HepG2 (cell line): Measurements from ENCODE around the gene DYSF. TPM values are rescaled to one million over a fixed set of nuclear protein-coding genes. Genes with fewer than 3 reads are reported as not detected.

Experiments
- ATAC-seq: fragments of 200-7000 bp; cut with Tn5 transposase; 3 replicates; pipeline ENCODE4 v1.9.1; 2020; ENCODE audit warnings: mild to moderate bottlenecking, moderate library complexity
- BruUV-seq: library from RNA; stranded (reverse); fragments of 400-500 nt; replicated peaks from 2 replicates; lab custom pipeline; 2021; lab: Mats Ljungman, UMichigan
- CTCF ChIA-PET: fragments of 300-600 bp; formaldehyde crosslinking; extraction: SDS; loops from one replicate; lab custom pipeline; 2021; ENCODE audit warnings: low total read pairs, inconsistent platforms, low intra/inter-chr PET ratio; lab: Yijun Ruan, JAX
- POLR2A ChIA-PET: fragments of 350-600 bp; sonication (Branson Sonifier 250); formaldehyde crosslinking; loops from one replicate; lab custom pipeline; 2020; ENCODE audit warnings: antibody characterized with exemption, inconsistent platforms; lab: Yijun Ruan, JAX
- DNase-seq: peaks from one replicate; pipeline ENCODE4 v3.0.0-alpha.2; 2015; ENCODE audit warnings: low spot score
- FAIRE-seq: peaks from 3 replicates; lab custom pipeline; 2011; peaks lifted over from hg19 to GRCh38; lab: Jason Lieb, UNC
- H2AFZ ChIP-seq: one replicate; pipeline ENCODE4 v1.6.1; 2011; ENCODE audit warnings: low read length, inconsistent platforms
- H3K27ac ChIP-seq: fragments of 300-600 bp; 3 replicates; pipeline ENCODE4 v1.8.0; 2011; ENCODE audit warnings: mixed run types, mild to moderate bottlenecking, mixed read lengths, low read length, inconsistent platforms; ENCODE audit not compliant: insufficient read depth; ENCODE audit errors: extremely low read length
- H3K27me3 ChIP-seq, 2 experiments: fragments of 200-600 bp in 1 of 2; 2 replicates in 1 of 2; 3 replicates in 1 of 2; pipeline versions ENCODE4 v1.6.0 to v1.8.0; 2011; ENCODE audit warnings: low read length in 2 of 2, mild to moderate bottlenecking in 2 of 2, moderate library complexity in 2 of 2, inconsistent platforms in 1 of 2; ENCODE audit not compliant: insufficient read depth in 2 of 2, control insufficient read depth in 1 of 2
- H3K36me3 ChIP-seq, 2 experiments: fragments of 200-600 bp in 1 of 2; replicated peaks in 1 of 2; 2 replicates in 1 of 2; 3 replicates in 1 of 2; pipeline versions ENCODE4 v1.5.1 to v1.8.0; 2011; ENCODE audit warnings: low read length in 2 of 2, inconsistent platforms in 1 of 2; ENCODE audit not compliant: insufficient read depth in 2 of 2, control insufficient read depth in 1 of 2
- H3K4me1 ChIP-seq: 2 replicates; pipeline ENCODE4 v1.5.1; 2012; ENCODE audit warnings: low read length, inconsistent platforms; ENCODE audit not compliant: insufficient read depth
- H3K4me2 ChIP-seq: 2 replicates; pipeline ENCODE4 v1.6.0; 2011; ENCODE audit warnings: low read depth, low read length, inconsistent platforms
- H3K4me3 ChIP-seq, 3 experiments: fragments of 200-600 bp in 1 of 3; sonication (generic), shearing (Covaris generic) in 1 of 3; replicated peaks in 1 of 3; 2 replicates each; pipeline ENCODE4 v1.5.1; 2011 to 2016; ENCODE audit warnings: low read length in 3 of 3, inconsistent platforms in 2 of 3, low read depth in 2 of 3, mild to moderate bottlenecking in 2 of 3, control low read depth in 1 of 3, mixed read lengths in 1 of 3; ENCODE audit not compliant: insufficient read depth in 1 of 3
- H3K79me2 ChIP-seq: one replicate; pipeline ENCODE4 v1.6.1; 2011; ENCODE audit warnings: low read length, inconsistent platforms; ENCODE audit not compliant: insufficient read depth
- H3K9ac ChIP-seq: 2 replicates; pipeline ENCODE4 v1.6.0; 2011; ENCODE audit warnings: mild to moderate bottlenecking, low read depth, low read length, inconsistent platforms; ENCODE audit not compliant: insufficient read depth
- H3K9me3 ChIP-seq: 2 replicates; pipeline ENCODE4 v1.5.1; 2012; ENCODE audit warnings: mild to moderate bottlenecking, low read length
- H4K20me1 ChIP-seq: 2 replicates; pipeline ENCODE4 v1.6.0; 2011; ENCODE audit warnings: inconsistent platforms, mild to moderate bottlenecking, low read length, moderate library complexity; ENCODE audit not compliant: insufficient read depth
- ARID2 ChIP-seq: sonication (generic); formaldehyde crosslinking; IDR thresholded peaks from 2 replicates; pipeline ENCODE4 v1.8.1; 2022; ENCODE audit warnings: mild to moderate bottlenecking, missing genetic modification reagents, borderline replicate concordance
- ASH2L ChIP-seq: fragments of 300-600, 200-600 bp; sonication (generic); IDR thresholded peaks from 2 replicates; pipeline ENCODE4 v1.7.0; 2017; ENCODE audit warnings: low read depth, mild to moderate bottlenecking, moderate library complexity, mixed read lengths, low read length; ENCODE audit not compliant: insufficient read length
- ETV6 ChIP-seq: sonication (generic); formaldehyde crosslinking; conservative IDR thresholded peaks from 2 replicates; pipeline ENCODE4 v1.4.0; 2020; ENCODE audit warnings: missing genetic modification reagents
- IKZF1 ChIP-seq: fragments of 450-650 bp; IDR thresholded peaks from 2 replicates; pipeline ENCODE4 v1.7.1; 2016
- KAT7 ChIP-seq: IDR thresholded peaks from 2 replicates; pipeline ENCODE4 v1.6.1; 2018; ENCODE audit warnings: borderline replicate concordance, missing compliant biosample characterization
- KAT8 ChIP-seq: IDR thresholded peaks from 2 replicates; pipeline ENCODE4 v1.6.1; 2016; ENCODE audit warnings: missing genetic modification reagents, missing compliant biosample characterization
- MED1 ChIP-seq: sonication (generic); formaldehyde crosslinking; IDR thresholded peaks from 2 replicates; pipeline ENCODE4 v1.4.0; 2020; ENCODE audit warnings: missing genetic modification reagents
- NFE2L2 ChIP-seq: fragments of 150-350 bp; IDR thresholded peaks from 2 replicates; pipeline ENCODE4 v1.6.1; 2014; ENCODE audit warnings: low read length
- NFIB ChIP-seq: sonication (generic); formaldehyde crosslinking; IDR thresholded peaks from 2 replicates; pipeline ENCODE4 v1.9.0; 2021; ENCODE audit warnings: missing genetic modification reagents, mild to moderate bottlenecking, borderline replicate concordance
- NONO ChIP-seq, 2 experiments: fragments of 450-650 bp in 1 of 2; sonication (generic) in 1 of 2; formaldehyde crosslinking in 1 of 2; IDR thresholded peaks in 1 of 2; conservative IDR thresholded peaks in 1 of 2; 2 replicates each; pipeline versions ENCODE4 v1.6.1 to v1.8.0; 2017 to 2022; ENCODE audit warnings: mild to moderate bottlenecking in 1 of 2, missing genetic modification reagents in 1 of 2, moderate library complexity in 1 of 2
- POGZ ChIP-seq: sonication (generic); formaldehyde crosslinking; IDR thresholded peaks from 2 replicates; pipeline ENCODE4 v1.4.0; 2020; ENCODE audit warnings: mild to moderate bottlenecking, missing genetic modification reagents
- ZNF30 ChIP-seq: sonication (generic); formaldehyde crosslinking; IDR thresholded peaks from 2 replicates; pipeline ENCODE4 v1.5.0; 2020; ENCODE audit warnings: mild to moderate bottlenecking, missing genetic modification reagents
- ZNF33A ChIP-seq: sonication (generic); formaldehyde crosslinking; IDR thresholded peaks from 2 replicates; pipeline ENCODE4 v1.5.1; 2020; ENCODE audit warnings: missing genetic modification reagents, mild to moderate bottlenecking, moderate library complexity, borderline replicate concordance
- ZNF441 ChIP-seq: sonication (generic); formaldehyde crosslinking; IDR thresholded peaks from 2 replicates; pipeline ENCODE4 v1.7.0; 2021; ENCODE audit warnings: missing genetic modification reagents, borderline replicate concordance
- ZNF614 ChIP-seq: IDR thresholded peaks from 2 replicates; pipeline ENCODE4 v1.6.1; 2018; ENCODE audit warnings: missing biosample characterization, missing genetic modification reagents, inconsistent platforms, borderline replicate concordance
- WGBS: methylation state at CpG from one replicate; pipeline ENCODE4 v1.1.6; 2017; ENCODE audit warnings: low lambda C conversion rate; 5-methylcytosine and 5-hydroxymethylcytosine counted together
- in situ Hi-C: cut with HindIII; loops from 2 replicates; pipeline ENCODE4 v1.10.0; 2017; ENCODE audit warnings: low pct_unique_long_range_greater_than_20kb; ENCODE audit not compliant: extremely low pct_ligation_motif_present
- intact Hi-C: fragments of 100-400 bp; cut with micrococcal nuclease; formaldehyde crosslinking; loops from one replicate; pipeline ENCODE4 v1.10.0; 2022; ENCODE audit not compliant: unreplicated experiment
- polyA plus RNA-seq, 8 experiments: library from polyadenylated mRNA; depleted of rRNA in 3 of 8; stranded (reverse) in 7 of 8; unstranded in 1 of 8; fragments of >200 nt; fragmentation: Illumina TruSeq in 4 of 8; extraction: Trizol in 4 of 8; gene quantifications; 2 replicates each; pipeline versions ENCODE4 v1.2.1 to v1.2.3, GENCODE V29; 2011 to 2016; ENCODE audit warnings: low read depth in 4 of 8, missing spikeins in 1 of 8, mixed read lengths in 1 of 8; ENCODE audit not compliant: insufficient read depth in 1 of 8
- total RNA-seq, 5 experiments: library from RNA; depleted of rRNA; stranded (reverse); fragments of >200 nt; fragmentation: Illumina TruSeq; extraction: Trizol; gene quantifications; 2 replicates each; pipeline ENCODE4 v1.2.3, GENCODE V29; 2016; ENCODE audit warnings: low read depth in 1 of 5
- TF ChIP-seq, protein P1 (sequence below): sonication (generic); formaldehyde crosslinking; IDR thresholded peaks from 2 replicates; pipeline ENCODE4 v1.5.0; 2020; ENCODE audit warnings: missing genetic modification reagents, mild to moderate bottlenecking, borderline replicate concordance
- TF ChIP-seq, protein P2 (sequence below): sonication (generic); formaldehyde crosslinking; IDR thresholded peaks from 2 replicates; pipeline ENCODE4 v1.4.0; 2020; ENCODE audit warnings: missing genetic modification reagents

The DYSF gene
- total and polyA plus RNA-seq, 2 of the 13 experiments (the other 11 are each of a cell fraction or from before 2014, with no cell fraction given) = 0.15 to 2.4 TPM

DNA sequence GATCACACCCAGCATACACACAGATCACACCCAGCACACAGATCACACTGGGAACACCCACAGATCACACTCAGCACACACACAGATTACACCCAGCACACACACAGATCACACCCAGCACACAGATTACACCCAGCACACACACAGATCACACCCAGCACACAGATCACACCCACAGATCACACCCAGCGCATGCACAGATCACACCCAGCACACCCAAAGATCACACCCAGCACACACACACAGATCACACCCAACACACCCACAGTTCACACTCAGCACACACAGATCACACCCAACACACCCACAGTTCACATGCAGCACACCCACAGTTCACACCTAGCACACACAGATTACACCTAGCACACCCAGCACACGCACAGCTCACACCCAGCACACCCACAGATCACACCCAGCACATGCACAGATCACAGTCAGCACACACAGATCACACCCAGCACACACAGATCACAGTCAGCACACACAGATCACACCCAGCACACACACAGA, 117.6 kb downstream of the DYSF start (continued):
- 0 out of 2 replicates have a peak, but pooled peaks have one; percentile 53 for TF ChIP-seq NONO (IDR thresholded peaks at IDR 0.05)
- no peak for TF ChIP-seq NONO (CRISPR knock-in tag; conservative IDR thresholded peaks at IDR 0.05)
- no peak for TF ChIP-seq ZNF614 (CRISPR knock-in tag)
- TF ChIP-seq ZNF441 (CRISPR knock-in tag) = no peak
- TF ChIP-seq POGZ (CRISPR knock-in tag) = no peak
- 0 out of 2 replicates have a peak, but pooled peaks have one; percentile 27 for TF ChIP-seq IKZF1
- no peak for TF ChIP-seq ASH2L
- no peak for TF ChIP-seq ZNF30 (CRISPR knock-in tag)
- TF ChIP-seq MED1 (CRISPR knock-in tag) = no peak
- TF ChIP-seq KAT7 (CRISPR knock-in tag) = no peak
- TF ChIP-seq ZNF33A (CRISPR knock-in tag) = no peak

DNA sequence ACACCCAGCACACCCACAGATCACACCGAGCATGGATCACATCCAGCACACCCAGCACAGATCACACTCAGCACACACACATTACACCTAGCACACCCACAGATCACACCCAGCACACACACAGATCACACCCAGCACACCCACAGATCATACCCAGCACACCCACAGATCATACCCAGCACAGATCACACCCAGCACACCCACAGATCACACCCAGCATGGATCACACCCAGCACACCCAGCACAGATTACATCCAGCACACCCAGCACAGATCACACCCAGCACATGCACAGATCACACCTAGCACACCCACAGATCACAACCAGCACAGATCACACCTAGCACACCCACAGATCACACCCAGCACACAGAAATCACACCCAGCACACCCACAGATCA, 118.6 kb downstream of the DYSF start:
- no peak overlapping the region for H3K9ac ChIP-seq
- CTCF ChIA-PET = no interaction called here
- no peaks in the 10 kb centered on the region for H3K27me3 ChIP-seq
- no TSS peak for BruUV-seq
- TF ChIP-seq NFIB (CRISPR knock-in tag) (no peak), ETV6 (CRISPR knock-in tag) (no peak), NFE2L2 (no peak), ARID2 (CRISPR knock-in tag) (no peak), KAT8 (CRISPR knock-in tag) (no peak)
- TF ChIP-seq, protein P1, sequence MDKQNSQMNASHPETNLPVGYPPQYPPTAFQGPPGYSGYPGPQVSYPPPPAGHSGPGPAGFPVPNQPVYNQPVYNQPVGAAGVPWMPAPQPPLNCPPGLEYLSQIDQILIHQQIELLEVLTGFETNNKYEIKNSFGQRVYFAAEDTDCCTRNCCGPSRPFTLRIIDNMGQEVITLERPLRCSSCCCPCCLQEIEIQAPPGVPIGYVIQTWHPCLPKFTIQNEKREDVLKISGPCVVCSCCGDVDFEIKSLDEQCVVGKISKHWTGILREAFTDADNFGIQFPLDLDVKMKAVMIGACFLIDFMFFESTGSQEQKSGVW (CRISPR knock-in tag) = no peak
- TF ChIP-seq, protein P2, sequence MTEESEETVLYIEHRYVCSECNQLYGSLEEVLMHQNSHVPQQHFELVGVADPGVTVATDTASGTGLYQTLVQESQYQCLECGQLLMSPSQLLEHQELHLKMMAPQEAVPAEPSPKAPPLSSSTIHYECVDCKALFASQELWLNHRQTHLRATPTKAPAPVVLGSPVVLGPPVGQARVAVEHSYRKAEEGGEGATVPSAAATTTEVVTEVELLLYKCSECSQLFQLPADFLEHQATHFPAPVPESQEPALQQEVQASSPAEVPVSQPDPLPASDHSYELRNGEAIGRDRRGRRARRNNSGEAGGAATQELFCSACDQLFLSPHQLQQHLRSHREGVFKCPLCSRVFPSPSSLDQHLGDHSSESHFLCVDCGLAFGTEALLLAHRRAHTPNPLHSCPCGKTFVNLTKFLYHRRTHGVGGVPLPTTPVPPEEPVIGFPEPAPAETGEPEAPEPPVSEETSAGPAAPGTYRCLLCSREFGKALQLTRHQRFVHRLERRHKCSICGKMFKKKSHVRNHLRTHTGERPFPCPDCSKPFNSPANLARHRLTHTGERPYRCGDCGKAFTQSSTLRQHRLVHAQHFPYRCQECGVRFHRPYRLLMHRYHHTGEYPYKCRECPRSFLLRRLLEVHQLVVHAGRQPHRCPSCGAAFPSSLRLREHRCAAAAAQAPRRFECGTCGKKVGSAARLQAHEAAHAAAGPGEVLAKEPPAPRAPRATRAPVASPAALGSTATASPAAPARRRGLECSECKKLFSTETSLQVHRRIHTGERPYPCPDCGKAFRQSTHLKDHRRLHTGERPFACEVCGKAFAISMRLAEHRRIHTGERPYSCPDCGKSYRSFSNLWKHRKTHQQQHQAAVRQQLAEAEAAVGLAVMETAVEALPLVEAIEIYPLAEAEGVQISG (CRISPR knock-in tag) = no peak
- ATAC-seq = no peak
- POLR2A ChIA-PET = no interaction called here
- H3K9me3 ChIP-seq = 0 out of 2 replicates have a peak, but pooled peaks cover 7% of the 10 kb centered on the region
- H3K4me3 ChIP-seq = no peak overlapping the region
- DNase-seq = no peak
- no peak overlapping the region for H2AFZ ChIP-seq
- no peaks in the 10 kb centered on the region for H3K79me2 ChIP-seq
- in situ Hi-C loops = no loop called here
- intact Hi-C loops = no loop called here
- H4K20me1 ChIP-seq = no peaks in the 10 kb centered on the region
- no peaks in the 10 kb centered on the region for H3K4me1 ChIP-seq
- no peak overlapping the region for H3K27ac ChIP-seq
- FAIRE-seq = no peak
- no peak overlapping the region for H3K4me2 ChIP-seq
- H3K36me3 ChIP-seq = peaks cover 0 to 3% of the 10 kb centered on the region in 2 experiments; a peak in 1 of 5 replicates
- 71% methylated on average over 1 of the region's 1 CpG for WGBS
